ENCODE data around the gene GSG1L. TPM values are rescaled to one million over a fixed set of nuclear protein-coding genes. Genes with fewer than 3 reads are reported as not detected.

The GSG1L gene
- polyA plus RNA-seq, 1 donor (not counting 4 experiments of a cell fraction or from before 2014, with no cell fraction given) = not detected

DNA sequence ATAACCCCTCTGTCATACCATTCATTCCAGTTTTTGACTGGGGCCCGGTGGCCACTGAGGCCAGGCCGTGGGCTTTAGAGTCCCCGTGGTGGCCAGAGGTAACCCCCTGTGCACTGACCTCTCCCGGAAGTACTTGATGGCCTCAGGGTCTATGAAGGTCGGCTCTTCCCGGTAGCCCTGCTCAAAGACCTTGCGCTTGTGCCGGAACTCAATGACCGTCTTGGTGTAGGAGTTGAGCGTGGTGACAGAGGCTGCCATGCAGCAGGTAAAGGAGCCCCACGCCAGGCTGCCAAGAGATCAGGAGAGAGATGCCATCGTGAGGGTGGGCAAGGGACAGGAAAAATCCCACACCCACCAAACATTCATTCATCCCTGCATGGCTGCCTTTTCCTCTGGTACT is 234.8 kb downstream of the GSG1L start:
- no peak for FAIRE-seq
- TF ChIP-seq EZH2 (IDR thresholded peaks at IDR 0.05; ENCODE audit: low read length) = no peak
- TF ChIP-seq, protein P1, sequence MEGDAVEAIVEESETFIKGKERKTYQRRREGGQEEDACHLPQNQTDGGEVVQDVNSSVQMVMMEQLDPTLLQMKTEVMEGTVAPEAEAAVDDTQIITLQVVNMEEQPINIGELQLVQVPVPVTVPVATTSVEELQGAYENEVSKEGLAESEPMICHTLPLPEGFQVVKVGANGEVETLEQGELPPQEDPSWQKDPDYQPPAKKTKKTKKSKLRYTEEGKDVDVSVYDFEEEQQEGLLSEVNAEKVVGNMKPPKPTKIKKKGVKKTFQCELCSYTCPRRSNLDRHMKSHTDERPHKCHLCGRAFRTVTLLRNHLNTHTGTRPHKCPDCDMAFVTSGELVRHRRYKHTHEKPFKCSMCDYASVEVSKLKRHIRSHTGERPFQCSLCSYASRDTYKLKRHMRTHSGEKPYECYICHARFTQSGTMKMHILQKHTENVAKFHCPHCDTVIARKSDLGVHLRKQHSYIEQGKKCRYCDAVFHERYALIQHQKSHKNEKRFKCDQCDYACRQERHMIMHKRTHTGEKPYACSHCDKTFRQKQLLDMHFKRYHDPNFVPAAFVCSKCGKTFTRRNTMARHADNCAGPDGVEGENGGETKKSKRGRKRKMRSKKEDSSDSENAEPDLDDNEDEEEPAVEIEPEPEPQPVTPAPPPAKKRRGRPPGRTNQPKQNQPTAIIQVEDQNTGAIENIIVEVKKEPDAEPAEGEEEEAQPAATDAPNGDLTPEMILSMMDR (optimal IDR thresholded peaks at IDR 0.05 in 1 of 3, IDR thresholded peaks at IDR 0.05 in 1 of 3, conservative IDR thresholded peaks at IDR 0.05 in 1 of 3; ENCODE audit: extremely low read depth in 1 of 3, insufficient read depth in 2 of 3, low read length in 3 of 3) = no peak

DNA sequence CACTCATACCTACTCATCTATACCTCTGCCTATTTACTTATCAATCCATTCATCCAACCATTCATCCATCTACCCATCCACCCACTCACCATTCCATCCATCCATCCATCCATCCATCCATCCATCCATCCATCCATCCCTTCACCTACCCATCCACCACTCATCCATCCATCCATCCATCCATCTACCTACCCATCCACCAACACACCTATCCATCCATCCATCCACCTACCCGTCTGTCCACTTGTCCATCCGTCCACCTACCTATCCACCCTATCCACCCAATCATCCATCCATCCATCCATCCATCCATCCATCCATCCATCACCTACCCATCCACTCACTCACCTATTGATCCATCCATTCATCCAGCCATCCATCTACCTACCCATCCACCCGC is 235.7 kb downstream of the GSG1L start:
- TF ChIP-seq, protein P1 (optimal IDR thresholded peaks at IDR 0.05 in 1 of 3, IDR thresholded peaks at IDR 0.05 in 1 of 3, conservative IDR thresholded peaks at IDR 0.05 in 1 of 3; ENCODE audit: extremely low read depth in 1 of 3, insufficient read depth in 2 of 3, low read length in 3 of 3) = no peak
- TF ChIP-seq EZH2 (IDR thresholded peaks at IDR 0.05; ENCODE audit: low read length) = no peak
- dilution Hi-C loops (cut with MboI; ENCODE audit: extremely low pct_ligation_motif_present, low sequenced_read_pairs) = no loop called here
- no peaks in the 10 kb centered on the region for H3K4me1 ChIP-seq (ENCODE audit: control insufficient read depth, extremely low read depth, insufficient read depth, low read length)

More for the DNA sequence above, 234.8 kb downstream of the GSG1L start:
- Histone ChIP-seq H3K4me3 (ENCODE audit: control insufficient read depth in 2 of 3, extremely low read depth in 1 of 3, insufficient read depth in 2 of 3, low read depth in 1 of 3, low read length in 3 of 3) (no peak overlapping the region), H3K79me2 (ENCODE audit: control insufficient read depth, insufficient read depth, low read length) (no peaks in the 10 kb centered on the region), H3K9me1 (ENCODE audit: control insufficient read depth, extremely low read depth, insufficient read depth, low read length) (no peaks in the 10 kb centered on the region), H2AFZ (ENCODE audit: control insufficient read depth, low read length) (no peak overlapping the region), H4K20me1 (ENCODE audit: control insufficient read depth, extremely low read depth, insufficient read depth, low read length) (no peaks in the 10 kb centered on the region), H3K9ac (ENCODE audit: control insufficient read depth, extremely low read depth, insufficient read depth, low read length) (no peak overlapping the region), H3K9me3 (ENCODE audit: control insufficient read depth, low read depth, low read length) (peaks cover 2% of the 10 kb centered on the region), H3K4me2 (ENCODE audit: control insufficient read depth, extremely low read depth, insufficient read depth, low read depth, low read length) (no peak overlapping the region), H3K4me1 (ENCODE audit: control insufficient read depth, extremely low read depth, insufficient read depth, low read length) (no peaks in the 10 kb centered on the region), H3K27me3 (ENCODE audit: control insufficient read depth, extremely low read depth, insufficient read depth, low read length) (no peaks in the 10 kb centered on the region), H3K27ac (ENCODE audit: control insufficient read depth, insufficient read depth, low read length) (no peak overlapping the region), H3K36me3 (ENCODE audit: control insufficient read depth in 2 of 2, extremely low read depth in 1 of 2, insufficient read depth in 2 of 2, low read length in 2 of 2) (no peaks in the 10 kb centered on the region)
- dilution Hi-C loops (cut with MboI; ENCODE audit: extremely low pct_ligation_motif_present, low sequenced_read_pairs) = no loop called here
- DNase-seq (ENCODE audit: low read depth, low spot score) = no peak

More for the DNA sequence above, 235.7 kb downstream of the GSG1L start:
- Histone ChIP-seq H3K79me2 (ENCODE audit: control insufficient read depth, insufficient read depth, low read length) (no peaks in the 10 kb centered on the region), H3K36me3 (ENCODE audit: control insufficient read depth in 2 of 2, extremely low read depth in 1 of 2, insufficient read depth in 2 of 2, low read length in 2 of 2) (no peaks in the 10 kb centered on the region), H4K20me1 (ENCODE audit: control insufficient read depth, extremely low read depth, insufficient read depth, low read length) (no peaks in the 10 kb centered on the region), H3K4me3 (ENCODE audit: control insufficient read depth in 2 of 3, extremely low read depth in 1 of 3, insufficient read depth in 2 of 3, low read depth in 1 of 3, low read length in 3 of 3) (no peak overlapping the region), H3K9me1 (ENCODE audit: control insufficient read depth, extremely low read depth, insufficient read depth, low read length) (no peaks in the 10 kb centered on the region), H3K27me3 (ENCODE audit: control insufficient read depth, extremely low read depth, insufficient read depth, low read length) (no peaks in the 10 kb centered on the region), H3K27ac (ENCODE audit: control insufficient read depth, insufficient read depth, low read length) (no peak overlapping the region), H3K4me2 (ENCODE audit: control insufficient read depth, extremely low read depth, insufficient read depth, low read depth, low read length) (no peak overlapping the region), H3K9me3 (ENCODE audit: control insufficient read depth, low read depth, low read length) (peaks cover 2% of the 10 kb centered on the region), H2AFZ (ENCODE audit: control insufficient read depth, low read length) (no peak overlapping the region), H3K9ac (ENCODE audit: control insufficient read depth, extremely low read depth, insufficient read depth, low read length) (no peak overlapping the region)
- no peak for FAIRE-seq
- no peak for DNase-seq (ENCODE audit: low read depth, low spot score)

Measured in keratinocyte (primary cell).